Measurements from ENCODE around the gene RNF4. TPM values are rescaled to one million over a fixed set of nuclear protein-coding genes. Genes with fewer than 3 reads are reported as not detected.
"Not testable (repeated sequence)": the region's sequence is repeated elsewhere in the genome, so short reads cannot be mapped to it uniquely, and the experiment has no call there.

The RNF4 gene
- total RNA-seq, 1 donor from 2014 or later: 102 TPM

- intact Hi-C loops (cut with micrococcal nuclease): loop anchor here (1.0 to 5.0 kb wide), 3 partner anchors 16 to 262 kb away; partner anchors contain the start of genes FAM193A and RNF4
Observed at GRCh38 chr4:2484993-2485392, 16.1 kb downstream of the RNF4 start.

DNA sequence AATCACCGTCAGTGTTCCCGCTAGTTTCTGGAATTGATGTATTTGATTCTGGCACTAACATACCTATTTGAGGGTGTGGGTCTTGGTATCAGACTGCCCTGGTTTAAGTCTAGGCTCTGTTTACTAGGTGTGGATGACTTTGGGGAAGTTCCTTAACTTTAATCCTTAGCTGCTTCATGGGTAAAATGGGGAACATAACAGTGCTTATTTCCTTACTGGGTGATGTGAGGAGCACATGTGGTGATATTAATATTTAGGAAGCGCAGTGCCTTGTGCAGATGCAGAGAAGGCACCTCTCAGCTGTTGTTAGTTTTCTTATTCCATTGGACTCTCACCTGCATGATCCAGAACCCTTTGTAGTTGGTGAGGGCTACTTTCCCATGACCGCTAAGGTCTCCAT lies 17.1 kb downstream of the RNF4 start:
- intact Hi-C loops (cut with micrococcal nuclease): loop anchor here (1.0 kb wide), 2 partner anchors 17 to 50 kb away; partner anchors contain the start of genes FAM193A and RNF4

DNA sequence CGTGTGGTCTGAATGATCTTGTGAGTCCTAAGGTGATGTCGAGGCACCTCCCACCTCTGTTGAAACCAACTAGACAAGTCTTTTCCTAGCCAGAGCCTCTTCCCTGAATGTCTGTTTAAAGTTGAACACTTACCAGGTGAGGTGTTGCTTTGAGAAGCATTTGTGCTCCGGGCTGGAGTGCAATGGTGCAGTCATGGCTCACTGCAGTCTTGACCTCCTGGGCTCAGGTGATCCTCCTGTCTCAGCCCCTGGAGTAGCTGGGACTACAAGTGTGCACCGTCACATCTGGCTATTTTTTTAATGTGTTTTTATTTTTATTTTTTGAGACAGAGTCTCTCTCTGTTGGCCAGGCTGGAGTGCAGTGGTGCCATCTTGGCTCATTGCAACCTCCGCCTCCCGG lies 18.1 kb downstream of the RNF4 start:
- intact Hi-C loops (cut with micrococcal nuclease): no loop called here

DNA sequence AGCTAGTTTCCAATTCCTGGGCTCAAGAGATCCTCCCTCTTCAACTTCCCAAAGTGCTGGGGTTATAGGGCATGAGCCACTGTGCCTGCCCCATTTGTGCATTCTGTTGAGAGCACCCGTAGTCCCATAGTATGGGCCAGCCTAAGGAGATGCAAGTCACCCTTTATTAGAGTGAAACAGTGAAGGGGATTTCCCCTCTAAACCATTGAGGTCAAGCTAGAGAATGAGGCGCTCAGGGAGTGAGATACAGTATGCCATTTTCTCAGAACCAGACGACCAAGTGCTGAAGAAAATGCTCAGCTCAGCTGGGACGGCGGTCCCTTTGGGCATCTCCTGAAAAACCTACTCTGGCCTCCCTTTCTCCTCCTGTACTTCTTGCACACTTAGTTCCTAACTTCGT lies 18.7 kb downstream of the RNF4 start:
- intact Hi-C loops (cut with micrococcal nuclease): no loop called here

- intact Hi-C loops (cut with micrococcal nuclease): no loop called here
Observed at GRCh38 chr4:2489081-2489805, 20.3 kb downstream of the RNF4 start.

DNA sequence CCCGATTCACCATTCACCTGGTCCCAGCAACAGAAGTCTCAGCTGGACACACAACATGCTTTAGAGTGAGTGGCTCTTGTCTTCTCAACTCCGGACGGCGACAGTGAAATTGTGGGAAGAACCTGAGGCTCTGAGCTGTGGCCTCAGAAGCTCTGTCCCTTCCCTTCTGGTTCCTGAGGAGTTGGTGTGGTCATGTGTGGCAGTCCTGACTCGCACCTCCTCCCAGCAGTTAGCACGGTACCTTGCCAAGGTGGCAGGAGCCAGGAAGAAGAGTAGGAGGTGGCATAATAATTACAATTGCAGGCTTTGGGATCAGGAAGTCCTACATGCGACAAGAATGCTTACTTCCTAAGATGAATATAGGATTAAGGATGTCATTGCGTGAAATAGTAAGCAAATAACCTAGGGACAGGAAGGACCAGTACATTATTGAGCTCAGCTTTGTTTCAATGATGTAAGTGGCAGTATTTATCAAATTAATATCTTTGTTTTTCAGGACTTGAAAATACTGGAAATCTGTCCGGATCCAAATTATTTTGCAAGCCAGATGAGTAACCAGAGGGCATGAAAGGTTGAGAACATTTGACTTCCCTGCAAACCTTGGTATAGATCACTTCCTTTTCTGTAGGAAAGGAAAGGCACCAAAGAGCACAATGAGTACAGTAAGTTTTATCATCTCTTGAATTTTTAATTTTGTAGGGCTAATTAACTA lies 21.1 kb downstream of the RNF4 start:
- intact Hi-C loops (cut with micrococcal nuclease): no loop called here

GRCh38 chr4:2492970-2493369 lies 24.1 kb downstream of the RNF4 start:
- intact Hi-C loops (cut with micrococcal nuclease): no loop called here

DNA sequence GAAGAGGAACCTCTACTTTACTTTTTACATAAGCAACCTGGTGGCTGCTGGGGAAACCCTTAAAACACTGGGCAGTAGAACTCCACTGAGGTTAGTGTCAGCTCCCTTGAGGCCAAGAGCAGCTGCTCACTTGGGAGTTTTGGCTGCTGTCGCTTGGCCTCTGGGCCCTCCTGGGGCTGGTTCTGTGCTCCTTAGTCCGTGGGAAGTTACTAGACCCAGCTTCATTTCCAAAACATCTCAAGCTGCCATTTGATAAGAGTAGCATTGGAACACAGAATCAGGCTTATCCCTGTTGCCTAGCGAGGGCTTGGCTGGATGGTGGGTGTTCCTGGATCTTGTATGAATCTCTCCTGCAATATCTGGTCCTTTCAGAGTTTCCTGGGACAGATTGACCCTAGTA lies 26.1 kb downstream of the RNF4 start:
- intact Hi-C loops (cut with micrococcal nuclease): no loop called here

DNA sequence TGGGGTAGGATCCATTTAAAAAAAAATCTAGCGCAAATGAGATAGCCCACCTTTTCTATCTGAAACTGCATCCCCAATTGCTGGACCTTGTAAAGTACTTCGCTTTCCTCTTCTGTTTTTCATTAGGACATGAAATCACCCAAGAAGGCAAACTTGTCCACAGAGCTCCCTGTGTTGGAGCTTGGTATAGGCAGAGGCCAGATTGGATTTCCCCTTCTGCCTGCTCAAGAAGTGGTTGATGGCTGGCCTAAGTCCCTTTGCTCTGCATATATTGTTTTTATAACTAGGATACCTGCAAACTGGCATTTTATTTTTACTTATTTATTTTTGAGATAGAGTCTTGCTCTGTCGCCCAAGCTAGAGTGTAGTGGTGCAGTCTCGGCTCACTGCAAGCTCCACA lies 28.4 kb downstream of the RNF4 start:
- intact Hi-C loops (cut with micrococcal nuclease): no loop called here

DNA sequence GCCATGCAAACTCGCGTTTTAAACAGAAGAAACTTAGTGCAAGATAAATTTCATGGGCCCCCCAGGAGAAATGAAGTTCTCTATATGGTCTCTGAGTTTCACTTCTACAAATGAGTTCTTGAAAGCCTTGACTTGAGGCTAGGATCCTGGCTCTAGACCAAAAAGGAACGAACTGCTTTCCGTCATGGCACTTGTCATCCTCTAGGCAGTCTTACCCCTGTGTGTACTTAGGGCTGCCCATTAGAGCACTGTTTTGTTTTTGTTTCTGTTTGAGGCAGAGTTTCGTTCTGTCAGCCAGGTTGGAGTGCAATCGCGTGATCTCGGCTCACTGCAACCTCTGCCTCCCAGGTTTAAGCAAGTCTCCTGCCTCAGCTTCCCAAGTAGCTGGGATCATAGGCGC lies 29.0 kb downstream of the RNF4 start:
- intact Hi-C loops (cut with micrococcal nuclease): no loop called here

GRCh38 chr4:2500547-2500946 lies 31.6 kb downstream of the RNF4 start:
- intact Hi-C loops (cut with micrococcal nuclease): no loop called here

DNA sequence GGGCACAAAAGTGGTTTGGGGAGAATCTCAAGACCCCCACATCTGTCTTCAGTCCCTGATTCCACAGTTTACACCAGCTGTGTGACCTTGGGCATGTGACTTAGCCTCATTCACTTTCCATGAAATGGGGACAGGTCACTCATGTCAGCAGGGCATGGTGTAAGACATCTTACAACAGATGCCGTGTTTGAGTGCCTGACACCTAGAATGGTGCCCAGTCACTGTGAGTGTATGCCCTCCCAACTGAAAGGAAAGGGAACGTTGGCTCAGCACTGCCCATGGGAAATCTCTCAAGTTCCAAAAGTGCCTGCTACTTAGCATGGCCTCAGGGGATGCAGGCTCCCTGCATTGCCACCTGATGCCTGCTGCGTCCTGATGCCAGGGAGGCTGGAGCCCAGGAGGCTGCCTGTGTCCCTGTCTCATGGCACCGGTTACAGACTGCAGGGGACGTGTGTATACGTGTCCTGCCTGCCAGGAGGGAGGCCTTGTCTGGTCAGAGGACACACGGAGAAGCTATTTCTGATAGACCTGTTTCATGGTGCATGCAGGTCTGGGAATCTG lies 32.2 kb downstream of the RNF4 start:
- intact Hi-C loops (cut with micrococcal nuclease): no loop called here

- intact Hi-C loops (cut with micrococcal nuclease): no loop called here
Observed at GRCh38 chr4:2503809-2504208, 34.9 kb downstream of the RNF4 start.

DNA sequence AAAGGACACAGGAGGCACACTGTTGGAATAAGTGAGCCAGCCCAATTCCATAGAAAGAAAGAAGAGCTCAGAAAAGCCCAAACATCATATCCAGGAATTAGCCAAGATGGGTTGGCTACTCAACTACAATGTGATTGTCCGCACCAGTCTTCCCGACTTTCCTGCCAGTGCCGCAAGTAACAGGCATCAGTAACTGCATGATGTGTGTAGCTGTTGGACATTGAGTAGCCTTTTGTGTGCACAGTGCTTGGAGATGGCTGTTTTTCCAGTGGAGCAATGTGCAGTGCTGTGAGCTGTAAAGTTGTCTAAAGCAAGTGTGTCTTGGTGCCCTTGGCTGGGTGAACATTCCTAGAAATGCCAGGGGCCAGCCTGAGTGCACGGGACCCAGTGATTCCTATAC lies 38.4 kb downstream of the RNF4 start:
- intact Hi-C loops (cut with micrococcal nuclease): no loop called here

GRCh38 chr4:2507855-2508254 lies 38.9 kb downstream of the RNF4 start:
- intact Hi-C loops (cut with micrococcal nuclease): no loop called here

DNA sequence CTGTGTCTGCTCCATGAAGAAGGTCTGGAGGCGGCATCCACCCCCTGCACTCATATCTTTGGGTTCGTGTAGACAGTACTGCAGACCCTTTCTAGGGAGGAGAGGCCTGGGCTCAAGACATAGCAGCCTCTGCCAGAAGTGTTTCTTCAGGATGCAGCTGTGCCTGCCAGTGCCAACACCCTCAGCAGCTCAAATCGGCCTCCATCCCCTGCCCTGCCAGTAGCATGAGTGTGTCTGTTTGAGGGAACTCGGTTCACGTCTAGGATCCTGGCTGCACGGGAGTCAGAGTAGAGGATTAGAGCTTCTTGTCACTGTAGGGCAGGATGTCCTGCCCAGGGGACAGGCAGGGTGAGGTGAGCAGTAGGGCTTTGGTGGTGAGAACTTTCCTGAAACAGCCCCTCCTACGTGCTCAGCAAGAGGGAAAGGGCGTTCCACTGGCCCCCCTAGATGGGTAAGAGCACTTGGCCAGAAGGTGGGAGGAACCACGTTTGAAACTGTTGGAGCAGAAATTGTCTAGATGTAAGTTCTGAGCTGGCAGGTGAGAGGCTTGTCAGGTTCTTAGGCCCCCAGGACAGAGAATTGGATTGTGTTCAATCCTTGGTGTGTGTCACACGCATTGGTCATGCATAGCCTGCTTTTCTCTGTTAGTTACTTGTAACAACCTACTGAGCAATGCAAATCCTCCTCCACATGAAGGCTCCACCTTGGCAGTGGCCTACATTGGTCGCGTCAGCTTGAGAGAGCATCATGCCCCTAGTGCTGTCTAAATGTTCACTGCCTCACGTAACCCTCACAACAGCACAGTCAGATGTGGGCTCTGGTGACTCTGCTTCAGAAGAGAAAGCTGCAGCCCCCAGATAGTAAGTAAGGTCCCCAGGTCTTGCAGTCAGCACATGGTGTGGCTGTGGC lies 41.7 kb downstream of the RNF4 start:
- intact Hi-C loops (cut with micrococcal nuclease): no loop called here

DNA sequence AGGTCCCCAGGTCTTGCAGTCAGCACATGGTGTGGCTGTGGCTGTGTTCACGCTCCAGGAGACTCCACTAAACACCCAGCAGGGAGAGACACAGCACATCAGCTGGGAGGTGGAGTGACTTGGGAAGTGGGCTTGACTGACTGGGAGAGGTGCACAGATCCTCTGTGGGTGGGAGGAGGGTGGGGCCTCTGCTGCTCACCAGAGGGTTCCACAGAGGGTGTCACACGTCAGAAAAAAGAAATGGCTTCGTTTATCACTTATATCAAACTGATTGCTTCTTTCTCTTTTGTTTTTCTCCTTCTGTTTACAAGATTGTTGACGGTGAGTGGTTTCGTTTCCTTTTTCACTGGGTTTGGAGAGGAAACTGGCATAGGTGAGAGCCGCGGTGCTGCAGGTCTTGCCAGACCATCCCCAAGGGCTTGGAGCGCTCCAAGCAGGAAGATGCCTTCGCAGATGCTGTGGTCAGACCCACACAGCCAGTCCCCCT lies 42.8 kb downstream of the RNF4 start:
- intact Hi-C loops (cut with micrococcal nuclease): no loop called here

- intact Hi-C loops (cut with micrococcal nuclease): no loop called here
Observed at GRCh38 chr4:2512396-2513135, 43.7 kb downstream of the RNF4 start.

DNA sequence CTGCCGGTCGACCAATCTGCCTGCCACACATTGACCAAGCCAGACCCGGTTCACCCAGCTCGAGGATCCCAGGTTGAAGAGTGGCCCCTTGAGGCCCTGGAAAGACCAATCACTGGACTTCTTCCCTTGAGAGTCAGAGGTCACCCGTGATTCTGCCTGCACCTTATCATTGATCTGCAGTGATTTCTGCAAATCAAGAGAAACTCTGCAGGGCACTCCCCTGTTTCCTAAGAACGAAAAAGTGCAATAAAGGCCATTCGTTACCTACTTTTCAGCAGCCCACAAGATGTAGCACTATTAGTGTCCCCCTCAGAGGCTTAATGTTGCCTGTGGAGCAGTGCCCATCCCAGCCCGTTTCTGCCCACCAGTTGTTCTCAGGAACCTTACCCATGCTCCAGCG lies 45.3 kb downstream of the RNF4 start:
- intact Hi-C loops (cut with micrococcal nuclease): not testable (repeated sequence)

DNA sequence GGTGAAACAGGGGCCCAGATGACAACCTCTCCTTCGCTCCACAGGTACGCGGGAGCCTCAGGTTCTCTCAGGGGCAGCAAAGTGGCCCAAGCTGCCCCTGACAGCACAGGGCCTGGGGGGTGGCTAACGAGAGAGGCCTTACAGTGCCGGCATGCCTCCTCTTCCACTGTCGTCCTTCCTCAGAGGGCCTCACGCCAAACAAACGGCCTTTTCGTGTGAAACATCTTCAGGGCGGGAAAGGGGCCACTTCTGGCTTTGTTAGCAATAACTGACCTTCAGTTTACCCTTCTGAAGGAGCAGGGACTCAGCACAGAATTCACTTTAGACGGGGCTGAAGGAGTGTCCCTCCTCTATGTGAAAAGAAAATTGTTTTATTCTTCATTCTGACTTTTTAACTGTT lies 46.0 kb downstream of the RNF4 start:
- intact Hi-C loops (cut with micrococcal nuclease): not testable (repeated sequence)

All from T-helper 1 cell treated with Interleukin-12 subunit alpha and Interleukin-12 subunit beta and Interleukin-4 antibody, amounts not matched to agents 30 ng/mL and 1 ng/mL, for 36 hours (primary cell).